Lower leg skin (tissue), 3 donors: ENCODE data around the gene SSTR5.

Experiments
- POLR2A ChIP-seq, 2 donors: fragments of 450-650 bp; IDR thresholded peaks; one replicate each; pipeline ENCODE4 v1.6.1; 2016 to 2017; ENCODE audit warnings: antibody characterized with exemption in 2 of 2, mild to moderate bottlenecking in 1 of 2, moderate library complexity in 1 of 2
- TF ChIP-seq, protein P1 (sequence below), 3 donors: fragments of 450-650 bp; IDR thresholded peaks; one replicate each; pipeline ENCODE4 v1.5.1; 2016; ENCODE audit warnings: antibody characterized with exemption in 3 of 3, mild to moderate bottlenecking in 3 of 3, moderate library complexity in 2 of 3

DNA sequence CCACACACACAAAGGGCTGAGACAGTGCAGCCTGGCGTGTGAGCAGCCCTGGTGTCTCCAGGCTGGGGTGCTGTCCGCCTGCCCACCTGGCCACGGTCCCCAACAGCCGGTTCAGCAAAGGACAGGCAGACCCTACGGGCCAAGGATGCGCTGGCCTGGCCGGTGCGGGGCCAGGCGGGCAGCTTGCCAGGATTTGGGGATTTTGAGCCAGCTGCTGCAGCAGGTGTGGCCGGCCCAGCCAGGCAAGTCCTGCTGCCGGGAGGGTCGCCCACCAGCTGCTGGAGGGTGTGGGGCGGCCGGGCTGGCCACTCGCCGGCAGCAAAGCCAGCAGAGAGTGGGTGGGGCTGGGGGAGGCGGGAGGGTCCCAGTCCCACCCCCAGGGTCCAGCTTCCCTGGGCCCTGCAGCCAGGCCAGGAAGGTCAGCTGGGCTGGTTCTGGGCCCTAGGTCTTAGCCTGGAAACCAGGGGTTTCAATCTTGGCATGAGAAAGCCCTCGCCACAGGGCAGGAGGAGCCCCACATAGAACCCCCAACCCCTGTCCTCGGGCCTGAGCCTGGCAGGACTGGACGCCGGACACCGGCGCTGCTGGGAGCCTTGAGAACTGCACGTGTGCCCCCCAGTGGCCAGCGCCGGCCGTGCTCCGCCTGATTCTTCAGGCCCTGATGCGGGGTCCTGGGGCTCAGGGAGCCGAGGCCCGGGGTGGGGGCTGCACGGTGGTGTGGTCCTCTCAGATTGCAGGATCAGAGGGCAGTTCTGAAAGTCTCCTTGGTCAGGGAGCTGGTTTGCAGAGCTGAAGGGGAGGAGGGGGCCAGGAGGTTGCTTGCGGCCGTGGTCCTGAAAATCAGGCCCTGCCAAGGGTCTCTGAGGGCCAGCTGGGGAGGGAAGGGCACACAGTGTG, 17.6 kb upstream of the SSTR5 start:
- TF ChIP-seq, protein P1, sequence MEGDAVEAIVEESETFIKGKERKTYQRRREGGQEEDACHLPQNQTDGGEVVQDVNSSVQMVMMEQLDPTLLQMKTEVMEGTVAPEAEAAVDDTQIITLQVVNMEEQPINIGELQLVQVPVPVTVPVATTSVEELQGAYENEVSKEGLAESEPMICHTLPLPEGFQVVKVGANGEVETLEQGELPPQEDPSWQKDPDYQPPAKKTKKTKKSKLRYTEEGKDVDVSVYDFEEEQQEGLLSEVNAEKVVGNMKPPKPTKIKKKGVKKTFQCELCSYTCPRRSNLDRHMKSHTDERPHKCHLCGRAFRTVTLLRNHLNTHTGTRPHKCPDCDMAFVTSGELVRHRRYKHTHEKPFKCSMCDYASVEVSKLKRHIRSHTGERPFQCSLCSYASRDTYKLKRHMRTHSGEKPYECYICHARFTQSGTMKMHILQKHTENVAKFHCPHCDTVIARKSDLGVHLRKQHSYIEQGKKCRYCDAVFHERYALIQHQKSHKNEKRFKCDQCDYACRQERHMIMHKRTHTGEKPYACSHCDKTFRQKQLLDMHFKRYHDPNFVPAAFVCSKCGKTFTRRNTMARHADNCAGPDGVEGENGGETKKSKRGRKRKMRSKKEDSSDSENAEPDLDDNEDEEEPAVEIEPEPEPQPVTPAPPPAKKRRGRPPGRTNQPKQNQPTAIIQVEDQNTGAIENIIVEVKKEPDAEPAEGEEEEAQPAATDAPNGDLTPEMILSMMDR (IDR thresholded peaks at IDR 0.05) = no peak
- TF ChIP-seq POLR2A (IDR thresholded peaks at IDR 0.05) = no peak
